Brain microvascular endothelial cell (primary cell): ENCODE results near the gene PRPF18.
A peak's percentile ranks its signal among the peaks of the same experiment; 100 is the strongest.

Source experiments
- DNase-seq: peaks from one replicate; pipeline ENCODE4 v3.0.0-alpha.2; 2020
- H3K27ac ChIP-seq: fragments of 250-450 bp; sonication (Bioruptor Pico); 2 replicates; pipeline ENCODE4 v1.5.1; 2020; ENCODE audit warnings: mild to moderate bottlenecking, moderate library complexity
- H3K27me3 ChIP-seq: fragments of 250-450 bp; sonication (Bioruptor Pico); replicated peaks from 2 replicates; pipeline ENCODE4 v1.5.1; 2020; ENCODE audit warnings: mild to moderate bottlenecking
- H3K36me3 ChIP-seq: fragments of 250-450 bp; sonication (Bioruptor Pico); replicated peaks from 2 replicates; pipeline ENCODE4 v1.5.1; 2020; ENCODE audit warnings: mild to moderate bottlenecking
- H3K4me3 ChIP-seq: 2 replicates; pipeline ENCODE4 v1.5.1; 2011; ENCODE audit warnings: low read depth, mild to moderate bottlenecking, control low read depth, low read length, moderate library complexity
- in situ Hi-C: cut with HindIII; loops from 2 replicates; pipeline ENCODE4 v1.10.0; 2017; ENCODE audit warnings: low sequenced_read_pairs, low pct_ligation_motif_present
- TF ChIP-seq, protein P1 (sequence below): IDR thresholded peaks from 2 replicates; pipeline ENCODE4 v1.5.1; 2011; ENCODE audit warnings: low read depth, mild to moderate bottlenecking, moderate library complexity, low read length, control low read depth, inconsistent platforms; ENCODE audit errors: missing control alignments

Gene PRPF18

GRCh38 chr10:13636776-13637175 lies 50.0 kb downstream of the PRPF18 start:
- H3K36me3 ChIP-seq, result peaks cover 2% of the 10 kb centered on the region
- H3K27me3 ChIP-seq, result no peaks in the 10 kb centered on the region
- in situ Hi-C loops, result no loop called here
- DNase-seq, result no peak
- H3K4me3 ChIP-seq, result no peak overlapping the region
- TF ChIP-seq, protein P1, sequence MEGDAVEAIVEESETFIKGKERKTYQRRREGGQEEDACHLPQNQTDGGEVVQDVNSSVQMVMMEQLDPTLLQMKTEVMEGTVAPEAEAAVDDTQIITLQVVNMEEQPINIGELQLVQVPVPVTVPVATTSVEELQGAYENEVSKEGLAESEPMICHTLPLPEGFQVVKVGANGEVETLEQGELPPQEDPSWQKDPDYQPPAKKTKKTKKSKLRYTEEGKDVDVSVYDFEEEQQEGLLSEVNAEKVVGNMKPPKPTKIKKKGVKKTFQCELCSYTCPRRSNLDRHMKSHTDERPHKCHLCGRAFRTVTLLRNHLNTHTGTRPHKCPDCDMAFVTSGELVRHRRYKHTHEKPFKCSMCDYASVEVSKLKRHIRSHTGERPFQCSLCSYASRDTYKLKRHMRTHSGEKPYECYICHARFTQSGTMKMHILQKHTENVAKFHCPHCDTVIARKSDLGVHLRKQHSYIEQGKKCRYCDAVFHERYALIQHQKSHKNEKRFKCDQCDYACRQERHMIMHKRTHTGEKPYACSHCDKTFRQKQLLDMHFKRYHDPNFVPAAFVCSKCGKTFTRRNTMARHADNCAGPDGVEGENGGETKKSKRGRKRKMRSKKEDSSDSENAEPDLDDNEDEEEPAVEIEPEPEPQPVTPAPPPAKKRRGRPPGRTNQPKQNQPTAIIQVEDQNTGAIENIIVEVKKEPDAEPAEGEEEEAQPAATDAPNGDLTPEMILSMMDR, result no peak
- H3K27ac ChIP-seq, result no peak overlapping the region

DNA sequence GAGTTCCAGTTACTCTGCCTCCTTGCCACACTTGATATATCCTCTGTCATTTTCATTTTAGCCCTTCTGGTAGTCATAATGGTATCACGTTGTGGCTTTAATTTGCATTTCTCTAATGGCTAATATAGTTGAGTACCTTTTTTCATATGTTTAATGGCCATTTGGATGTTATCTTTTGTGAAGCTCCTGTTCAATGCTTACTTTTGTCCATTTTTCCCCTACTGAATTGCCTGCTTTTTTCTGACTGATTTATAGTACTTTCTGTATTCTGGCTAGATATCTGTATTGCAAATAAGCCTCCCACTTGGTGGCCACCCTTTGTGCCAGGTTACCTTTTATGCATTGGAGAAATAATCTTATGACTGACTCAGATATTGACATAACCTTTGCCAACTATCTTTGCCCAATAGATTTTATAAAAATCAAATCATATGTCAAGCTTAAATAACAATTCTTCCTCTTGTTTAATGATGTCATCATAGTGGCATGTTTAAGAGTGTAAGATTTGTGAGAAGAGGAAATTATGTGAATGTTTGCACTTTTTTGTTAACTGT lies 50.6 kb downstream of the PRPF18 start:
- H3K36me3 ChIP-seq, result peaks cover 2% of the 10 kb centered on the region
- no peak for DNase-seq
- in situ Hi-C loops, result no loop called here

DNA sequence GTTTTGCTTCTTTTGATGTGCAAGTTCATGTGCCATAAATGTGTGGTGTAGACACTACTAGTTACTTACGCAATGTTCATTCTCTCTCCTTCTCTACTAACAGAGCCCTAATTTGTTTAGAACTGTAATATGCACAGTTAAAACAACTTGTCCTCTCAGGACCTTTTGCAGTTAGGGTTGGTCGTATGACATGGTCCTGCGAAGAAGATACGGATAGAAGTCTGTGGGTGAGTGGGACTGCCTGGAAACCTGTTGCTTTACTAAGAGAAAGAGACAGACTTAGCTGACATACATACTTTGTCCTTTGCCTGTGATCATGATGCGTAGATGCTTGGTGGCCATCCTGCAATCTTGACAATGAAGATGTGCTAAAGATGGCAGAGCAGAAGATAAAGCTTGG lies 51.1 kb downstream of the PRPF18 start:
- Histone ChIP-seq H3K27ac (peak overlapping the region; percentile 12), H3K27me3 (no peaks in the 10 kb centered on the region), H3K36me3 (peaks cover 5% of the 10 kb centered on the region), H3K4me3 (no peak overlapping the region)
- no peak for DNase-seq
- in situ Hi-C loops, result no loop called here
- TF ChIP-seq, protein P1, result no peak

More for the DNA sequence above, 50.6 kb downstream of the PRPF18 start:
- TF ChIP-seq, protein P1, result no peak
- Histone ChIP-seq H3K4me3 (no peak overlapping the region), H3K27me3 (no peaks in the 10 kb centered on the region), H3K27ac (peak overlapping the region; percentile 0)

- H3K36me3 ChIP-seq, result peaks cover 39% of the 10 kb centered on the region
- H3K27ac ChIP-seq, result no peak overlapping the region
- no peak overlapping the region for H3K4me3 ChIP-seq
- H3K27me3 ChIP-seq, result no peaks in the 10 kb centered on the region
- TF ChIP-seq, protein P1, result no peak
- in situ Hi-C loops, result no loop called here
- no peak for DNase-seq
Observed at GRCh38 chr10:13642293-13642692, 55.5 kb downstream of the PRPF18 start.

DNA sequence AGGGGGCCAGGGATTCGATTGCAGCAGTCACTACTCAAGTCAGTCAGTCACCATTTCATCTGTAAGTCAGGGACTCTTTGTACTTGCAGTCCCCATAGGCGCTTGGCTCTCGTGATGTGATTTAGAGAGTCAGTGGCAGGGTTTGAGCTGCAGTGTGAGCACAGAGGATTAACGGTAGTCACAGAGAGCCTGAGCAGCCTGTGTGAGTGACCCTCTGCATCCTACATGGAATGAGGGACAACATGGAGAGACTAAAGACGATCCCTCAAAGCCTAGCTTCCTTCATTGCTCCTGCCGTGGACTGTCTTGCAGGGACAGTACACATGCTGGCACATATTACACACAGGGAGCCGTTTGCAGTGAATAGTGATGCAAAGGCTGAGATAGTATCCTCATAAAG lies 56.3 kb downstream of the PRPF18 start:
- in situ Hi-C loops, result no loop called here
- TF ChIP-seq, protein P1, result no peak
- no peak for DNase-seq
- Histone ChIP-seq H3K27ac (no peak overlapping the region), H3K27me3 (no peaks in the 10 kb centered on the region), H3K4me3 (no peak overlapping the region), H3K36me3 (peaks cover 45% of the 10 kb centered on the region)

GRCh38 chr10:13644866-13645265 lies 58.1 kb downstream of the PRPF18 start:
- no peak for DNase-seq
- in situ Hi-C loops, result no loop called here
- TF ChIP-seq, protein P1, result no peak
- Histone ChIP-seq H3K27ac (no peak overlapping the region), H3K27me3 (no peaks in the 10 kb centered on the region), H3K36me3 (peaks cover 62% of the 10 kb centered on the region), H3K4me3 (no peak overlapping the region)
